Parathyroid adenoma (tissue), 2 donors: ENCODE results near the gene ARSJ.

ENCODE experiments used
- H2AFZ ChIP-seq: fragments of 300-600 bp; sonication (generic); one replicate; pipeline ENCODE4 v1.7.0; 2017; ENCODE audit warnings: antibody characterized with exemption, mild to moderate bottlenecking
- H3K27ac ChIP-seq: fragments of 300-600 bp; sonication (generic); one replicate; pipeline ENCODE4 v1.7.0; 2017
- H3K27me3 ChIP-seq: fragments of 300-600 bp; sonication (generic); one replicate; pipeline ENCODE4 v1.7.0; 2017; ENCODE audit warnings: low read length; ENCODE audit not compliant: control insufficient read depth, insufficient read depth
- H3K36me3 ChIP-seq: fragments of 300-600 bp; sonication (generic); one replicate; pipeline ENCODE4 v1.7.0; 2017; ENCODE audit warnings: low read length; ENCODE audit not compliant: control insufficient read depth, insufficient read depth
- H3K4me1 ChIP-seq: fragments of 300-600 bp; sonication (generic); one replicate; pipeline ENCODE4 v1.7.0; 2017; ENCODE audit warnings: control low read depth
- H3K4me2 ChIP-seq: fragments of 300-600 bp; sonication (generic); one replicate; pipeline ENCODE4 v1.7.0; 2017; ENCODE audit warnings: low read length
- H3K4me3 ChIP-seq: fragments of 300-600 bp; sonication (generic); one replicate; pipeline ENCODE4 v1.7.0; 2017; ENCODE audit warnings: low read depth, low read length
- H3K79me2 ChIP-seq: fragments of 300-600 bp; sonication (generic); one replicate; pipeline ENCODE4 v1.7.0; 2017; ENCODE audit warnings: control low read depth
- H3K9ac ChIP-seq: fragments of 300-600 bp; sonication (generic); one replicate; pipeline ENCODE4 v1.7.0; 2017; ENCODE audit warnings: mild to moderate bottlenecking
- H3K9me3 ChIP-seq: fragments of 300-600 bp; sonication (generic); one replicate; pipeline ENCODE4 v1.7.0; 2017; ENCODE audit warnings: low read length; ENCODE audit not compliant: control insufficient read depth
- TF ChIP-seq, protein P1 (sequence below): fragments of 300-600 bp; sonication (generic); IDR thresholded peaks from one replicate; pipeline ENCODE4 v1.7.0; 2017; ENCODE audit warnings: antibody characterized with exemption, mild to moderate bottlenecking
- donor health status: primary hyperparathyroidism.

The ARSJ gene

GRCh38 chr4:113899271-113900070, 80.0 kb downstream of the ARSJ start:
- Histone ChIP-seq H3K27me3 (no peaks in the 10 kb centered on the region), H3K79me2 (no peaks in the 10 kb centered on the region), H3K4me3 (no peak overlapping the region), H3K27ac (no peak overlapping the region), H3K36me3 (no peaks in the 10 kb centered on the region), H3K9me3 (no peaks in the 10 kb centered on the region), H3K4me2 (no peak overlapping the region), H3K9ac (no peak overlapping the region), H3K4me1 (no peaks in the 10 kb centered on the region), H2AFZ (no peak overlapping the region)
- TF ChIP-seq, protein P1, sequence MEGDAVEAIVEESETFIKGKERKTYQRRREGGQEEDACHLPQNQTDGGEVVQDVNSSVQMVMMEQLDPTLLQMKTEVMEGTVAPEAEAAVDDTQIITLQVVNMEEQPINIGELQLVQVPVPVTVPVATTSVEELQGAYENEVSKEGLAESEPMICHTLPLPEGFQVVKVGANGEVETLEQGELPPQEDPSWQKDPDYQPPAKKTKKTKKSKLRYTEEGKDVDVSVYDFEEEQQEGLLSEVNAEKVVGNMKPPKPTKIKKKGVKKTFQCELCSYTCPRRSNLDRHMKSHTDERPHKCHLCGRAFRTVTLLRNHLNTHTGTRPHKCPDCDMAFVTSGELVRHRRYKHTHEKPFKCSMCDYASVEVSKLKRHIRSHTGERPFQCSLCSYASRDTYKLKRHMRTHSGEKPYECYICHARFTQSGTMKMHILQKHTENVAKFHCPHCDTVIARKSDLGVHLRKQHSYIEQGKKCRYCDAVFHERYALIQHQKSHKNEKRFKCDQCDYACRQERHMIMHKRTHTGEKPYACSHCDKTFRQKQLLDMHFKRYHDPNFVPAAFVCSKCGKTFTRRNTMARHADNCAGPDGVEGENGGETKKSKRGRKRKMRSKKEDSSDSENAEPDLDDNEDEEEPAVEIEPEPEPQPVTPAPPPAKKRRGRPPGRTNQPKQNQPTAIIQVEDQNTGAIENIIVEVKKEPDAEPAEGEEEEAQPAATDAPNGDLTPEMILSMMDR: no peak

DNA sequence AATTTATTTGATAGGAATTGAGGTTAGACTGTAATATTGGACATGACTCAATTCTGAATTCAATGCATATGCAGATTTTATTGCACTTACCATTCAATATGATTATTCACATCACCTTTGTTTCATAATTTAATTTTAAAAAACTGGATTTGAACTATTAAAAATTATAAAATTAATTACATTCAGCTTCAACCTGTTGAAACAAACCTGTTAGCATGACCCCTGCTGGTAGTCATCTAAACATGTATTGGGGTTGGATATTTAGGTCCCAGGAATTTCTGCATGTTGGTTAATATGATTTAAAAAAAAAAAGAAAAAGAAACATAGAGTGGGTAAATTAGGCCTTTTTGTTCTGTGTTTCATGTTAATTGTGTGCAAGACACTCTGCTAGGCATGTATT, 85.9 kb downstream of the ARSJ start:
- H3K27me3 ChIP-seq: no peaks in the 10 kb centered on the region
- H3K9me3 ChIP-seq: no peaks in the 10 kb centered on the region
- TF ChIP-seq, protein P1: no peak
- H2AFZ ChIP-seq: no peak overlapping the region
- H3K4me3 ChIP-seq: no peak overlapping the region
- H3K36me3 ChIP-seq: no peaks in the 10 kb centered on the region
- H3K27ac ChIP-seq: no peak overlapping the region
- H3K79me2 ChIP-seq: no peaks in the 10 kb centered on the region
- no peaks in the 10 kb centered on the region for H3K4me1 ChIP-seq
- H3K4me2 ChIP-seq: no peak overlapping the region
- H3K9ac ChIP-seq: no peak overlapping the region

- Histone ChIP-seq H3K4me2 (no peak overlapping the region), H3K27ac (no peak overlapping the region), H3K9ac (no peak overlapping the region), H3K4me3 (no peak overlapping the region), H3K27me3 (no peaks in the 10 kb centered on the region), H3K79me2 (no peaks in the 10 kb centered on the region), H3K9me3 (no peaks in the 10 kb centered on the region), H3K4me1 (no peaks in the 10 kb centered on the region), H2AFZ (no peak overlapping the region), H3K36me3 (no peaks in the 10 kb centered on the region)
- TF ChIP-seq, protein P1: no peak
Observed at GRCh38 chr4:113888006-113888405, 91.4 kb downstream of the ARSJ start.

GRCh38 chr4:113885291-113885690, 94.2 kb downstream of the ARSJ start:
- Histone ChIP-seq H3K36me3 (no peaks in the 10 kb centered on the region), H3K4me3 (no peak overlapping the region), H3K4me1 (no peaks in the 10 kb centered on the region), H2AFZ (no peak overlapping the region), H3K9me3 (no peaks in the 10 kb centered on the region), H3K79me2 (no peaks in the 10 kb centered on the region), H3K9ac (no peak overlapping the region), H3K27me3 (no peaks in the 10 kb centered on the region), H3K27ac (no peak overlapping the region), H3K4me2 (no peak overlapping the region)
- TF ChIP-seq, protein P1: no peak

GRCh38 chr4:113884655-113885054, 94.8 kb downstream of the ARSJ start:
- Histone ChIP-seq H3K36me3 (no peaks in the 10 kb centered on the region), H2AFZ (no peak overlapping the region), H3K4me3 (no peak overlapping the region)

More at GRCh38 chr4:113884655-113885054, 94.8 kb downstream of the ARSJ start:
- Histone ChIP-seq H3K9ac (no peak overlapping the region), H3K27me3 (no peaks in the 10 kb centered on the region), H3K79me2 (no peaks in the 10 kb centered on the region), H3K4me2 (no peak overlapping the region), H3K4me1 (no peaks in the 10 kb centered on the region), H3K27ac (no peak overlapping the region), H3K9me3 (no peaks in the 10 kb centered on the region)
- TF ChIP-seq, protein P1: no peak
